Coronary artery (tissue), 2 donors: ENCODE measurements around the gene HIGD1C.
"Not testable (repeated sequence)": the region's sequence is repeated elsewhere in the genome, so short reads cannot be mapped to it uniquely, and the experiment has no call there.

Source experiments
- DNase-seq: peaks from one replicate; pipeline ENCODE4 v3.0.0-alpha.2; 2017; ENCODE audit warnings: low spot score
- H3K27ac ChIP-seq, 2 donors: fragments of 200-600 bp; sonication (generic); one replicate each; pipeline ENCODE4 v1.5.1; 2016 to 2019
- H3K4me3 ChIP-seq: fragments of 200-600 bp; sonication (generic); 2 replicates; pipeline ENCODE4 v1.5.1; 2016; ENCODE audit warnings: mild to moderate bottlenecking, moderate library complexity
- TF ChIP-seq, protein P1 (sequence below): fragments of 200-600 bp; sonication (generic); IDR thresholded peaks from one replicate; pipeline ENCODE4 v1.5.1; 2019; ENCODE audit warnings: antibody characterized with exemption

HIGD1C gene

DNA sequence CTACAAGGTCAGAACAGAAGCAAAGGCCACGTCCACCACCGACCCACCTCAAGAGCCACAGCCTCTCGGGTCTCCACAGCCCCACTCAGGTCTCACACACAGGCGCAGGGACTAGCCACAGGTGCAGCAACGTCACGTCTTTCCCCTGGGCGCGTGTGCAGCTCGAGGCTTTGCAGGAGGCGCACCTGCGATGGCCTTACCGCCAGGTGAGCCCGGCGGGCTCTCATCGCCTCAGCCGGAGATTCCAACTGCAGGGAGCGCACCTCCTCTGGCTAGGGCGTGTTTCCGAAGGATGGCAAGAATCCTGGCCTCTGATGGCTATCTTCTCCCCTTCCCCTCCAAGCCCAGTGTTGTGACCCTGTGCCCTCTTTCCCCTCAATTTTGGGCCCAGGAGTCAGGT is at the start of gene HIGD1C:
Gene HIGD1C (plus strand): TSS at position 35 of the 400 bp plus-strand sequence. CDS start 1,455 bp downstream, outside the sequence.
- DNase-seq = no peak
- Histone ChIP-seq H3K27ac (no peak within 1 kb of the TSS), H3K4me3 (no peak within 1 kb of the TSS)
- TF ChIP-seq, protein P1, sequence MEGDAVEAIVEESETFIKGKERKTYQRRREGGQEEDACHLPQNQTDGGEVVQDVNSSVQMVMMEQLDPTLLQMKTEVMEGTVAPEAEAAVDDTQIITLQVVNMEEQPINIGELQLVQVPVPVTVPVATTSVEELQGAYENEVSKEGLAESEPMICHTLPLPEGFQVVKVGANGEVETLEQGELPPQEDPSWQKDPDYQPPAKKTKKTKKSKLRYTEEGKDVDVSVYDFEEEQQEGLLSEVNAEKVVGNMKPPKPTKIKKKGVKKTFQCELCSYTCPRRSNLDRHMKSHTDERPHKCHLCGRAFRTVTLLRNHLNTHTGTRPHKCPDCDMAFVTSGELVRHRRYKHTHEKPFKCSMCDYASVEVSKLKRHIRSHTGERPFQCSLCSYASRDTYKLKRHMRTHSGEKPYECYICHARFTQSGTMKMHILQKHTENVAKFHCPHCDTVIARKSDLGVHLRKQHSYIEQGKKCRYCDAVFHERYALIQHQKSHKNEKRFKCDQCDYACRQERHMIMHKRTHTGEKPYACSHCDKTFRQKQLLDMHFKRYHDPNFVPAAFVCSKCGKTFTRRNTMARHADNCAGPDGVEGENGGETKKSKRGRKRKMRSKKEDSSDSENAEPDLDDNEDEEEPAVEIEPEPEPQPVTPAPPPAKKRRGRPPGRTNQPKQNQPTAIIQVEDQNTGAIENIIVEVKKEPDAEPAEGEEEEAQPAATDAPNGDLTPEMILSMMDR = no peak

DNA sequence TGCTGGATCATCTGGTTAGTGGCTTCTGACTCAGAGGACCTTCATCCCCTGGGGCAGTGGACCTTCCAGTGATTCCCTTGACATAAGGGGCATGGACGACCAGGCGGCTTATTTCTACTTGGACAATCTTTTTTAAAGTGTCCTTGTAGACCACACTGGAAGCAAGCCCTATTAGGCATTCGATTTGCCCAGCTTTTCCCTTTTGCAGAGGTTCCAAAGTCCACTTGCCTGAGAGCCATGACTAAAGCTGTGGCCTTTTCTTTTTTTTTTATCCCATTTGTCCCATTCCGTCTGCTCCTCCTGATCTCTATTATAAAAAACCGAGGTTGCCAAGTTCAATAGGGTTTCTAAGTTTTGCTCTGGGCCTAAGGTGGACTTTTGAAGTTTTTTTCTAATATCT is 43.9 kb upstream of the HIGD1C start:
- not testable (repeated sequence) for DNase-seq, H3K4me3 ChIP-seq, H3K27ac ChIP-seq

DNA sequence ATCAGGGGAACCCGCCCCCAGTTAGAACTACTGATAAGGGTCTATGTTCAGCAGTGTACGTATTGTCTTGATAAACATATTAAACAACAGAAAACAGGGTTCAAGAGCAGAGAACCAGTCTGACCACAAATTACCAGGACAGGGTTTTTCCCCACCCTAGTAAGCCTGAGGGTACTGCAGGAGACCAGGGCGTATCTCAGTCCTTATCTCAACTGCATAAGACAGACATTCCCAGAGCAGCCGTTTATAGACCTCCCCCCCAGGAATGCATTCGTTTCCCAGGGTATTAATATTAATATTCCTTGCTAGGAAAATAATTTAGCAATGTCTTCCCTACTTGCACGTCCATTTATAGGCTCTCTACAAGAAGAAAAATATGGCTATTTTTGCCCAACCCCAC is 40.0 kb upstream of the HIGD1C start:
- not testable (repeated sequence) for H3K4me3 ChIP-seq, DNase-seq, H3K27ac ChIP-seq

DNA sequence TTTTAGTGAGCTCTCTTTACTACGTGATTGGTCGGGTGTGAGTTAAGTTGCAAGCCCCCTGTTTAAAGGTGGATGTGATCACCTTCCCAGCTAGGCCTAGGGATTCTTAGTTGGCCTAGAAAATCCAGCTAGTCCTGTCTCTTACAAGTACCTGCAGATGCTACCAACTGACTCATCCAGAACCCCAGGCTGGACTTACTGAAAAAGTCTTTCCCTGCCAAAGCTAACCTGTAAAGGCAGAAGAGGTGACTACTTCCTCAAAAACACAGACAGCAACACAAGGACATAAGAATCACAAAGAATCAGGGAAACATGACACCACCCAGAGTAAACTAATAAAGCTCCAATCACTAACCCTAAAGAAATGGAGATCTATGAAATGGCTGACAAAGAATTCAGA is 39.1 kb upstream of the HIGD1C start:
- Histone ChIP-seq H3K4me3 (no peak overlapping the region), H3K27ac (no peak overlapping the region)
- TF ChIP-seq, protein P1 = no peak
- no peak for DNase-seq

DNA sequence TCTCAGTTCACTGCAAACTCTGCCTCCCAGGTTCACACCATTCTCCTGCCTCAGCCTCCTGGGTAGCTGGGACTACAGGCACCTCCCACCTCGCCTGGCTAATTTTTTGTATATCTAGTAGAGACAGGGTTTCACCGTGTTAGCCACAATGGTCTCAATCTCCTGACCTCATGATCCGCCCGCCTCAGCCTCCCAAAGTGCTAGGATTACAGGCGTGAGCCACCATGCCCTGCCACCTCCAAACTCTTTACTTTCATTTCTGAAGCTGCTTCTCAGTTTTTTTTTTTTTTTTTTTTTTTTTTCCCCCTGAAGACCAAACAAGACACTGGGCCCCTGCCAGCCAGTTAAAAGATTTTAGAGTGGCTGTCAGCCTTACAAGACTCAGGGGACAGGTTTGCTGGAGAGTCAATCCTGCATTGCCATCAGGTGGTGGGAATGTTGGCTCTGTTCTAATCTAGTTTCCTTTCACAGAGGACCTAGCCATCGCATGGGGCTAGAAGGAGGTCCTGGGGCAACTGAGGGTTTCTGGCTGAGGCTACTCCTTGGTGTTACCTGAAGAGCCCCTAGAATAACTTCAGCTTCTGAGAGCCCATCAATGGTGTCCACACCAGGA is 37.4 kb upstream of the HIGD1C start:
- H3K4me3 ChIP-seq = no peak overlapping the region
- DNase-seq = no peak
- TF ChIP-seq, protein P1 = no peak

DNA sequence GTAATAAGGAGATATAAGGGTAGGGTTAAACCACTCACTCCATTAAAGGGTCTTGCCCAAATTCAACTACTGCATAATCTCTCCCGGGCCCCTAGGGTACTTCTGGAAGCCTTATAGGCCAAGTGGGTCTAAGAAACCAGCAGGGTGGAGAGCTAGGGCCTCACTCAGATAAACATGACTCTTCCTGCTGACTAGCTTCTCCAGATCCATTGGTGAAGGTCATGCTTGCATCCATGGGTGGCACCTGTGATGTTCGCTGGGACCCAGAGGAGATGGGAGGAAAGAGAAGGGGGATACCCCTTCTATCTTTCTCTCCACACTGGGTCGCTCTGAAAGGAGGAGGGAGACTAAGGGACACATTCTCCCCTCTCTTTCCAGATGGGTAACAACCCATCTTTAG is 36.1 kb upstream of the HIGD1C start:
- H3K4me3 ChIP-seq = no peak overlapping the region
- H3K27ac ChIP-seq = no peak overlapping the region
- TF ChIP-seq, protein P1 = no peak

More for the DNA sequence above, 37.4 kb upstream of the HIGD1C start:
- H3K27ac ChIP-seq = no peak overlapping the region

DNA sequence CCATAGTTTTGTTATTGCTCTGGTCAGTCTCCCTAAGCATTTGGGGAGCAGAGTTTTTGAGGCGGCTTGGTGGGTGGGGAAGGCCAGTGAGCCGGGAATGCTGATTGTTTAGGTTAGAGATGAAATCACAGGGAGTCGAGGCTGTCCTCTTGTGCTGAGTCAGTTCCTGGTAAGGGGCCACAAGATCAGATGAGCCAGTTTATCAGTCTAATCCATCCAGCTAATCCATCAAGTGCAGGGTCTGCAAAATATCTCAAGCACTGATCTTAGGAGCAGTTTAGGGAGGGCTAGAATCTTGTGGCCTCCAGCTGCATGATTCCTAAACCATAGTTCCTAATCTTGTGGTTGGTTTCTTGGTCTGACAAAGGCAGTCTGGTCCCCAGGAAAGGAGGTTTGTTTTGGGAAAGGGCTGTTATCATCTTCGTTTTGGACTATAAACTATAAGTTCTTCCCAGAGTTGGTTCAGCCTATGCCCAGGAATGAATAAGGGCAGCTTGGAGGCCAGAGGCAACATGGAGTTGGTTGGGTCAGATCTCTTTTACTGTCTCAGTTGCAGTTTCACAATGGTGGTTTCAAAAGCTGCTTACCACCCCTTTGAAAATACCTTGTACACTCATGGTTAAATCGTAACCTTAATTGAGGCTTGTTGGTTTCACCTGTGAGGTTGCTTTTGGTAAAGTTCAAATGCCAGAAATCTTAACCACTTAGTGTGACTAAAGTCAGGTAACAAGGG is 33.6 kb upstream of the HIGD1C start:
- TF ChIP-seq, protein P1 = no peak
- Histone ChIP-seq H3K4me3 (no peak overlapping the region), H3K27ac (no peak overlapping the region)
- DNase-seq = no peak

More for the DNA sequence above, 36.1 kb upstream of the HIGD1C start:
- no peak for DNase-seq

DNA sequence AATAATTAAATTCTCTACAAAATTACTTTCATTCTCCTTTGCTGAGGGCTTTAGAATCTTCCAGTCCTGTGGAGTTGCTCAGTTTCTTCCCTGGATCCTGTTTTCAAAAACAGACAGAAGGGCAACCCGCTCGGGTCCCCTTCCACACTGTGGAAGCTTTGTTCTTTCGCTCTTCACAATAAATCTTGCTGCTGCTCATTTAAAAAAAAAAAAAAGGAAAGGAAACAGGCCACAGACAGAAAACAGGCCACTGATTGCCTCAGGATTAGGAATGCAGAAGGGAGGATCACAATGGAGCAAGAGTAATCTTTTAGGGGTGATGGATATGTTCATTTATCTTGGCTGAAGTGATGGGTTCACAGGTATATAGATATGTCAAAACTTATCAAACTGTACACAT is 29.5 kb upstream of the HIGD1C start:
- no peak for DNase-seq
- Histone ChIP-seq H3K27ac (peak overlapping the region; percentile 86 to 89), H3K4me3 (peak overlapping the region; percentile 95)
- TF ChIP-seq, protein P1 = no peak
